ENCODE measurements around the gene FANCC. TPM values are rescaled to one million over a fixed set of nuclear protein-coding genes. Genes with fewer than 3 reads are reported as not detected.

FANCC gene
- total and polyA plus RNA-seq, 2 of the 8 experiments (the other 6 are each of a cell fraction or from before 2014, with no cell fraction given) = 7.8 to 15.2 TPM

DNA sequence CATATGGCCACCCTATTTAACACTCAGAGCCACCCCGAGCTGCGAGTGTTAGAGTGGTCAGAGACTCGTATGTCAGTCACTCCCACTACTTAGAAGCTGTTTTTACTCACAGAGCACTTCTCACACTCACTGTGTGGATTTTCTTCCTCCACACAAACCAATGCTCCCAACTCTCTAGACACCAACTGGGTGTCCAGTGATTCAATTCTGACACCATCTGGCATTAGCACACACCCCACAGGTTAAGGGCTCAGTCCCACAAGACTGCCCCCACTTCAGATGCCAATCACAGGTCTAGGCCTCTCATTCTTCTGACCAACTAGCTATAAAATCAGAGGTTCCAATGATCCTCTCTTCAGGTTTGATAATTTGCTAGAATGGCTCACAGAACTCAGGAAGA, 174.8 kb downstream of the FANCC start (continued):
- TF ChIP-seq CEBPB (IDR thresholded peaks at IDR 0.05; ENCODE audit: low read depth, low read length) (no peak), EP300 (IDR thresholded peaks at IDR 0.05; ENCODE audit: borderline replicate concordance in 1 of 2, low read depth in 2 of 2, low read length in 2 of 2) (no peak), RXRA (IDR thresholded peaks at IDR 0.05; ENCODE audit: insufficient read depth, low read depth, low read length) (no peak), POU5F1 (IDR thresholded peaks at IDR 0.05; ENCODE audit: low read depth, low read length) (no peak), MAFK (IDR thresholded peaks at IDR 0.05; ENCODE audit: low read depth, low read length) (no peak), JUN (IDR thresholded peaks at IDR 0.05; ENCODE audit: low read depth, low read length) (no peak), RAD21 (IDR thresholded peaks at IDR 0.05 in 1 of 2, conservative IDR thresholded peaks at IDR 0.05 in 1 of 2; ENCODE audit: low read depth in 2 of 2, low read length in 2 of 2) (no peak), TEAD4 (IDR thresholded peaks at IDR 0.05; ENCODE audit: low read depth, low read length) (no peak), TBP (IDR thresholded peaks at IDR 0.05; ENCODE audit: low read depth, low read length) (no peak)
